ENCODE measurements around the gene TMEM31. TPM values are rescaled to one million over a fixed set of nuclear protein-coding genes. Genes with fewer than 3 reads are reported as not detected.
"Not testable (repeated sequence)": the region's sequence is repeated elsewhere in the genome, so short reads cannot be mapped to it uniquely, and the experiment has no call there.

Gene TMEM31
- polyA plus RNA-seq, 2 of the 4 experiments (the other 2 are of a cell fraction): 0.10 TPM; not detected in 1

GRCh38 chrX:103756736-103757135 is 46.0 kb downstream of the TMEM31 start:
- TF ChIP-seq JUN (IDR thresholded peaks at IDR 0.05): no peak
- TF ChIP-seq KDM1A (IDR thresholded peaks at IDR 0.05; ENCODE audit: low read depth): no peak
- no peak for TF ChIP-seq PHF8 (IDR thresholded peaks at IDR 0.05; ENCODE audit: borderline replicate concordance, low read depth)
- no peak for TF ChIP-seq REST (IDR thresholded peaks at IDR 0.05)
- TF ChIP-seq HOXA7 (CRISPR knock-in tag; IDR thresholded peaks at IDR 0.05): no peak
- H3K4me2 ChIP-seq: no peak overlapping the region
- ATAC-seq (no peak), FAIRE-seq (no peak), DNase-seq (ENCODE audit: low read depth in 1 of 2, low spot score in 1 of 2) (no peak)
- no peaks in the 10 kb centered on the region for H3K4me1 ChIP-seq
- ChIA-PET CTCF (no interaction called here), POLR2A (no interaction called here)
- no peak overlapping the region for H3K27ac ChIP-seq
- H3K9me3 ChIP-seq: peaks cover 2% of the 10 kb centered on the region; the same call in 1 of the 3 replicates
- 5% methylated on average over 3 of the region's 3 CpGs for WGBS (ENCODE audit: missing lambda C conversion rate)
- no peak overlapping the region for H3K4me3 ChIP-seq

- peaks cover 2% of the 10 kb centered on the region; the same call in 1 of the 3 replicates for H3K9me3 ChIP-seq
- 90% methylated on average over 1 of the region's 1 CpG for WGBS (ENCODE audit: missing lambda C conversion rate)
- TF ChIP-seq BCL3 (IDR thresholded peaks at IDR 0.05) (no peak), ZC3H11A (IDR thresholded peaks at IDR 0.05) (no peak), ATOH8 (CRISPR knock-in tag; IDR thresholded peaks at IDR 0.05; ENCODE audit: low read depth) (no peak), JUNB (IDR thresholded peaks at IDR 0.05) (no peak), POLR2A (IDR thresholded peaks at IDR 0.05; ENCODE audit: low read length) (no peak), NPAS2 (CRISPR knock-in tag; IDR thresholded peaks at IDR 0.05; ENCODE audit: borderline replicate concordance) (no peak), CBX8 (IDR thresholded peaks at IDR 0.05) (no peak), HDAC2 (IDR thresholded peaks at IDR 0.05) (no peak), HOXB5 (CRISPR knock-in tag; IDR thresholded peaks at IDR 0.05) (no peak), CHD4 (IDR thresholded peaks at IDR 0.05; ENCODE audit: borderline replicate concordance) (no peak)
- ATAC-seq: no peak
- no peak for FAIRE-seq
- H3K4me2 ChIP-seq: no peak overlapping the region
- no peak overlapping the region for H3K27ac ChIP-seq
- no peak for DNase-seq (ENCODE audit: low read depth in 1 of 2, low spot score in 1 of 2)
- ChIA-PET CTCF (interaction anchor here (0.8 kb wide), 1 partner anchor 59 kb away, joined by 3 read pairs; no protein-coding TSS in a partner anchor), POLR2A (no interaction called here)
- H3K4me3 ChIP-seq: no peak overlapping the region
- H3K4me1 ChIP-seq: no peaks in the 10 kb centered on the region
Observed at GRCh38 chrX:103758555-103758954, 47.8 kb downstream of the TMEM31 start.

GRCh38 chrX:103763541-103763940 is 52.8 kb downstream of the TMEM31 start:
- ATAC-seq; FAIRE-seq; H3K4me1 ChIP-seq; H3K9me3 ChIP-seq; H3K27ac ChIP-seq; POLR2A ChIA-PET; DNase-seq (ENCODE audit: low read depth in 1 of 2, low spot score in 1 of 2); H3K4me2 ChIP-seq; H3K4me3 ChIP-seq; CTCF ChIA-PET: not testable (repeated sequence)
- WGBS (ENCODE audit: missing lambda C conversion rate): 45% methylated on average over 5 of the region's 5 CpGs

Other genes starting within 250 kb of the TMEM31 start
- 0.03 and 0.04 TPM in 2 replicates for gene RAB40A, start 191.4 kb upstream of the TMEM31 start, polyA plus RNA-seq (2011; rRNA removed)
- 0.08 TPM in 1 of 3 replicates, not detected in the others for gene RAB40A, start 191.4 kb upstream of the TMEM31 start, polyA plus RNA-seq (2017; fragmentation: RNase III; extraction: RNeasy Plus Mini Kit Qiagen cat#74134 plus additional on column Dnase treatment)
- gene TCEAL4, start 125.4 kb upstream of the TMEM31 start, polyA plus RNA-seq (2011; rRNA removed): 35.2 and 57.2 TPM in 2 replicates
- gene TCEAL4, start 125.4 kb upstream of the TMEM31 start, polyA plus RNA-seq (2017; fragmentation: RNase III; extraction: RNeasy Plus Mini Kit Qiagen cat#74134 plus additional on column Dnase treatment): 173 to 195 TPM (median 192 TPM) in 3 replicates
- gene TCEAL3, start 102.9 kb upstream of the TMEM31 start, polyA plus RNA-seq (2011; rRNA removed): 3.6 and 6.6 TPM in 2 replicates
- gene TCEAL3, start 102.9 kb upstream of the TMEM31 start, polyA plus RNA-seq (2017; fragmentation: RNase III; extraction: RNeasy Plus Mini Kit Qiagen cat#74134 plus additional on column Dnase treatment): 18.8 to 24.0 TPM (median 23.9 TPM) in 3 replicates
- gene TCEAL1, start 81.9 kb upstream of the TMEM31 start, polyA plus RNA-seq (2011; rRNA removed): 29.7 and 40.7 TPM in 2 replicates
- 35.1 to 42.1 TPM (median 40.5 TPM) in 3 replicates for gene TCEAL1, start 81.9 kb upstream of the TMEM31 start, polyA plus RNA-seq (2017; fragmentation: RNase III; extraction: RNeasy Plus Mini Kit Qiagen cat#74134 plus additional on column Dnase treatment)
- 572 and 582 TPM in 2 replicates for gene MORF4L2, start 24.2 kb upstream of the TMEM31 start, polyA plus RNA-seq (2011; rRNA removed)
- gene MORF4L2, start 24.2 kb upstream of the TMEM31 start, polyA plus RNA-seq (2017; fragmentation: RNase III; extraction: RNeasy Plus Mini Kit Qiagen cat#74134 plus additional on column Dnase treatment): 482 to 521 TPM (median 493 TPM) in 3 replicates
- not detected in 2 replicates for gene PLP1, start 65.9 kb downstream of the TMEM31 start, polyA plus RNA-seq (2011; rRNA removed)
- not detected in 3 replicates for gene PLP1, start 65.9 kb downstream of the TMEM31 start, polyA plus RNA-seq (2017; fragmentation: RNase III; extraction: RNeasy Plus Mini Kit Qiagen cat#74134 plus additional on column Dnase treatment)
- 0.15 and 0.16 TPM in 2 replicates for gene RAB9B, start 121.3 kb downstream of the TMEM31 start, polyA plus RNA-seq (2011; rRNA removed)
- 0.09 to 0.17 TPM (median 0.14 TPM) in 3 replicates for gene RAB9B, start 121.3 kb downstream of the TMEM31 start, polyA plus RNA-seq (2017; fragmentation: RNase III; extraction: RNeasy Plus Mini Kit Qiagen cat#74134 plus additional on column Dnase treatment)

All from A549 (cell line).